HepG2 (cell line): ENCODE data around the gene GRAMD4.

Experiments
- ASH2L ChIP-seq: fragments of 300-600, 200-600 bp; sonication (generic); IDR thresholded peaks from 2 replicates; pipeline ENCODE4 v1.7.0; 2017; ENCODE audit warnings: low read depth, mild to moderate bottlenecking, moderate library complexity, mixed read lengths, low read length; ENCODE audit not compliant: insufficient read length
- CBX2 ChIP-seq, 2 experiments: fragments of 200-600 bp in 1 of 2; sonication (generic); formaldehyde crosslinking in 1 of 2; IDR thresholded peaks; 2 replicates each; pipeline versions ENCODE4 v1.7.0 to v1.8.1; 2018 to 2022; ENCODE audit warnings: low read depth in 2 of 2, low read length in 1 of 2, mild to moderate bottlenecking in 1 of 2, missing genetic modification reagents in 1 of 2
- CTCF ChIP-seq: sonication (generic); formaldehyde crosslinking; IDR thresholded peaks from 2 replicates; pipeline ENCODE4 v1.5.0; 2020; ENCODE audit warnings: mild to moderate bottlenecking, missing genetic modification reagents, moderate library complexity
- ELK4 ChIP-seq: sonication (generic); formaldehyde crosslinking; IDR thresholded peaks from 2 replicates; pipeline ENCODE4 v1.9.0; 2021; ENCODE audit warnings: missing genetic modification reagents, borderline replicate concordance
- POLR2A ChIP-seq, 2 experiments: IDR thresholded peaks; 2 replicates each; pipeline ENCODE4 v1.6.1; 2011; ENCODE audit warnings: low read depth in 2 of 2, low read length in 2 of 2, mild to moderate bottlenecking in 1 of 2, moderate library complexity in 1 of 2; ENCODE audit not compliant: insufficient read depth in 1 of 2
- ZNF337 ChIP-seq: sonication (generic); formaldehyde crosslinking; IDR thresholded peaks from 2 replicates; pipeline ENCODE4 v1.5.1; 2020; ENCODE audit warnings: missing genetic modification reagents, low read depth, mild to moderate bottlenecking, borderline replicate concordance
- ZNF704 ChIP-seq: sonication (generic); formaldehyde crosslinking; IDR thresholded peaks from 2 replicates; pipeline ENCODE4 v1.8.1; 2023; ENCODE audit warnings: mild to moderate bottlenecking, inconsistent platforms, moderate library complexity, missing genetic modification reagents, borderline replicate concordance
- ZNF740 ChIP-seq: sonication (generic); formaldehyde crosslinking; IDR thresholded peaks from 2 replicates; pipeline ENCODE4 v1.4.0; 2020; ENCODE audit warnings: missing genetic modification reagents

GRCh38 chr22:46619240-46619829, 851 bp upstream of the GRAMD4 start:
- TF ChIP-seq POLR2A (IDR thresholded peaks at IDR 0.05; ENCODE audit: insufficient read depth in 1 of 2, low read depth in 2 of 2, low read length in 2 of 2), result no peak
- TF ChIP-seq ASH2L, result no peak
- no peak for TF ChIP-seq ELK4 (CRISPR knock-in tag)
- no peak for TF ChIP-seq ZNF704 (CRISPR knock-in tag)
- no peak for TF ChIP-seq CBX2 (IDR thresholded peaks at IDR 0.05; ENCODE audit: low read depth, low read length)
- no peak for TF ChIP-seq CBX2 (CRISPR knock-in tag; IDR thresholded peaks at IDR 0.05; ENCODE audit: low read depth)
- TF ChIP-seq CTCF (CRISPR knock-in tag), result no peak
- TF ChIP-seq ZNF740 (CRISPR knock-in tag), result no peak
- no peak for TF ChIP-seq ZNF337 (CRISPR knock-in tag)
